Activated B cell treated with CpG ODN at 0.5 μM for 24 hours (primary cell): ENCODE results near the gene IL1RN. TPM values are rescaled to one million over a fixed set of nuclear protein-coding genes. Genes with fewer than 3 reads are reported as not detected.

Source experiments
- ATAC-seq: fragments of 200-7000 bp; cut with Tn5 transposase; one replicate; pipeline ENCODE4 v1.10.0; 2021; ENCODE audit warnings: low read depth, mild to moderate bottlenecking, moderate library complexity
- CTCF ChIA-PET: fragments of 350-600 bp; sonication (Branson Sonifier 250); formaldehyde crosslinking; loops from one replicate; lab custom pipeline; 2021; ENCODE audit warnings: antibody characterized with exemption; lab: Charles Lee
- POLR2A ChIA-PET: fragments of 350-600 bp; sonication (Branson Sonifier 250); formaldehyde crosslinking; loops from one replicate; lab custom pipeline; 2021; ENCODE audit warnings: antibody characterized with exemption; lab: Charles Lee
- DNase-seq: peaks from one replicate; pipeline ENCODE4 v3.0.0; 2022
- H3K27ac Mint-ChIP-seq: one replicate; pipeline ENCODE4 v1.8.0; 2020; ENCODE audit warnings: mixed read lengths
- H3K27me3 Mint-ChIP-seq: one replicate; pipeline ENCODE4 v1.8.0; 2021; ENCODE audit warnings: mixed read lengths
- H3K36me3 Mint-ChIP-seq: one replicate; pipeline ENCODE4 v1.8.0; 2021; ENCODE audit warnings: low read depth, mixed read lengths
- H3K4me1 Mint-ChIP-seq: one replicate; pipeline ENCODE4 v1.8.0; 2021; ENCODE audit warnings: mixed read lengths
- H3K4me3 Mint-ChIP-seq: one replicate; pipeline ENCODE4 v1.8.0; 2020; ENCODE audit warnings: mild to moderate bottlenecking, mixed read lengths
- H3K9me3 Mint-ChIP-seq: one replicate; pipeline ENCODE4 v1.8.0; 2020; ENCODE audit warnings: mixed read lengths
- CTCF ChIP-seq: fragments of 200-600 bp; IDR thresholded peaks from one replicate; pipeline ENCODE4 v1.8.0; 2022; ENCODE audit warnings: antibody characterized with exemption, mild to moderate bottlenecking
- intact Hi-C: fragments of 100-400 bp; cut with micrococcal nuclease; formaldehyde crosslinking; loops from one replicate; pipeline ENCODE4 v1.15.1; 2024
- total RNA-seq: library from RNA; stranded (reverse); gene quantifications from 2 replicates; pipeline ENCODE4 v1.2.3, GENCODE V29; 2022

Gene IL1RN
- total RNA-seq, 1 donor from 2014 or later, result not detected

- H3K9me3 Mint-ChIP-seq, result no peaks in the 10 kb centered on the region
- H3K4me1 Mint-ChIP-seq, result peaks cover 17% of the 10 kb centered on the region
- CTCF ChIA-PET, result interaction anchor here (0.9 to 11.5 kb wide), 7 partner anchors 9 to 235 kb away, joined by 4 to 319 read pairs (median 6); partner anchors contain the start of gene PSD4
- intact Hi-C loops, result no loop called here
- POLR2A ChIA-PET, result interaction anchor here (1.5 kb wide), 1 partner anchor 38 kb away, joined by 4 read pairs; the partner anchor contains the start of gene PSD4
- no peak for DNase-seq
- no peak overlapping the region for H3K4me3 Mint-ChIP-seq
- ATAC-seq, result no peak
- no peak overlapping the region for H3K27ac Mint-ChIP-seq
- H3K27me3 Mint-ChIP-seq, result no peaks in the 10 kb centered on the region
- TF ChIP-seq CTCF, result no peak
- no peaks in the 10 kb centered on the region for H3K36me3 Mint-ChIP-seq
These were observed 7.9 kb downstream of the IL1RN start for GRCh38 chr2:113135317-113135716.

- intact Hi-C loops, result loop anchor here (1.0 kb wide), 1 partner anchor 62 kb away; no protein-coding TSS in a partner anchor
- H3K4me3 Mint-ChIP-seq, result no peak overlapping the region
- H3K9me3 Mint-ChIP-seq, result no peaks in the 10 kb centered on the region
- TF ChIP-seq CTCF, result no peak
- POLR2A ChIA-PET, result interaction anchor here (0.7 to 4.2 kb wide), 4 partner anchors 19 to 62 kb away, joined by 3 to 33 read pairs (median 15); partner anchors contain the start of gene PSD4
- H3K36me3 Mint-ChIP-seq, result no peaks in the 10 kb centered on the region
- no peaks in the 10 kb centered on the region for H3K27me3 Mint-ChIP-seq
- no peak overlapping the region for H3K27ac Mint-ChIP-seq
- ATAC-seq (peak; percentile 50), DNase-seq (no peak)
- H3K4me1 Mint-ChIP-seq, result peaks cover 17% of the 10 kb centered on the region
- CTCF ChIA-PET, result interaction anchor here (0.7 to 11.5 kb wide), 24 partner anchors 8 to 253 kb away, joined by 3 to 319 read pairs (median 6); partner anchors contain the start of gene PSD4
These were observed 9.7 kb downstream of the IL1RN start for GRCh38 chr2:113136828-113137775.

- intact Hi-C loops, result loop anchor here (1.0 to 2.0 kb wide), 8 partner anchors 19 to 252 kb away; no protein-coding TSS in a partner anchor
- H3K4me1 Mint-ChIP-seq, result peaks cover 17% of the 10 kb centered on the region
- ChIA-PET POLR2A (interaction anchor here (1.0 to 4.2 kb wide), 7 partner anchors 12 to 239 kb away, joined by 3 to 33 read pairs (median 7); partner anchors contain the start of gene PSD4), CTCF (interaction anchor here (0.8 to 11.5 kb wide), 25 partner anchors 9 to 252 kb away, joined by 3 to 319 read pairs (median 6); partner anchors contain the start of gene PSD4)
- H3K27ac Mint-ChIP-seq, result no peak overlapping the region
- H3K36me3 Mint-ChIP-seq, result no peaks in the 10 kb centered on the region
- H3K4me3 Mint-ChIP-seq, result no peak overlapping the region
- H3K27me3 Mint-ChIP-seq, result no peaks in the 10 kb centered on the region
- no peak for ATAC-seq
- no peak for DNase-seq
- H3K9me3 Mint-ChIP-seq, result no peaks in the 10 kb centered on the region
- no peak for TF ChIP-seq CTCF
These were observed 10.4 kb downstream of the IL1RN start for GRCh38 chr2:113137827-113138226.

- ATAC-seq (peak; percentile 88), DNase-seq (no peak)
- POLR2A ChIA-PET, result interaction anchor here (1.0 to 4.2 kb wide), 7 partner anchors 11 to 238 kb away, joined by 3 to 33 read pairs (median 7); partner anchors contain the start of gene PSD4
- intact Hi-C loops, result loop anchor here (1.0 to 2.0 kb wide), 7 partner anchors 18 to 252 kb away; no protein-coding TSS in a partner anchor
- TF ChIP-seq CTCF, result peak; percentile 51
- CTCF ChIA-PET, result interaction anchor here (0.8 to 11.5 kb wide), 24 partner anchors 10 to 251 kb away, joined by 3 to 319 read pairs (median 7); partner anchors contain the start of gene PSD4
- Mint-ChIP-seq H3K36me3 (no peaks in the 10 kb centered on the region), H3K27ac (peak overlapping the region; percentile 73), H3K4me3 (peak overlapping the region; percentile 55), H3K27me3 (no peaks in the 10 kb centered on the region), H3K4me1 (peaks cover 17% of the 10 kb centered on the region), H3K9me3 (no peaks in the 10 kb centered on the region)
These were observed 11.3 kb downstream of the IL1RN start for GRCh38 chr2:113138428-113139322.
